H9 (cell line): ENCODE results near the gene KLHDC8A. TPM values are rescaled to one million over a fixed set of nuclear protein-coding genes. Genes with fewer than 3 reads are reported as not detected.

Experiments
- DNase-seq: peaks from one replicate; pipeline ENCODE4 v3.0.0-alpha.2; 2017
- H2AFZ ChIP-seq: one replicate; pipeline ENCODE4 v1.6.1; 2013; ENCODE audit warnings: mild to moderate bottlenecking, low read length, control low read depth, moderate library complexity
- H2AK5ac ChIP-seq: 2 replicates; pipeline ENCODE4 v1.6.1; 2013; ENCODE audit warnings: low read length, control low read depth, mixed read lengths; ENCODE audit not compliant: insufficient read length
- H2BK120ac ChIP-seq: one replicate; pipeline ENCODE4 v1.6.1; 2013; ENCODE audit warnings: low read depth, mild to moderate bottlenecking, low read length, control low read depth, inconsistent platforms; ENCODE audit not compliant: poor library complexity, severe bottlenecking
- H2BK12ac ChIP-seq: 2 replicates; pipeline ENCODE4 v1.6.1; 2013; ENCODE audit warnings: low read length, control low read depth, mixed read lengths, low read depth; ENCODE audit not compliant: insufficient read length
- H2BK15ac ChIP-seq: 2 replicates; pipeline ENCODE4 v1.6.1; 2013; ENCODE audit warnings: low read depth, low read length, control low read depth
- H2BK20ac ChIP-seq: one replicate; pipeline ENCODE4 v1.6.1; 2013; ENCODE audit warnings: low read depth, mild to moderate bottlenecking, low read length, control low read depth, inconsistent platforms; ENCODE audit not compliant: poor library complexity, severe bottlenecking
- H2BK5ac ChIP-seq: 2 replicates; pipeline ENCODE4 v1.6.1; 2013; ENCODE audit warnings: low read length, control low read depth, mixed read lengths; ENCODE audit not compliant: insufficient read length
- H3K14ac ChIP-seq: 2 replicates; pipeline ENCODE4 v1.6.1; 2013; ENCODE audit warnings: low read length, control low read depth; ENCODE audit not compliant: insufficient read depth
- H3K18ac ChIP-seq: 2 replicates; pipeline ENCODE4 v1.6.1; 2013; ENCODE audit warnings: low read depth, mild to moderate bottlenecking, mixed read lengths, low read length, control low read depth; ENCODE audit not compliant: insufficient read length
- H3K23ac ChIP-seq: 2 replicates; pipeline ENCODE4 v1.6.1; 2013; ENCODE audit warnings: low read length, control low read depth, mixed read lengths, low read depth; ENCODE audit not compliant: insufficient read length
- H3K23me2 ChIP-seq: 2 replicates; pipeline ENCODE4 v1.6.1; 2013; ENCODE audit warnings: low read depth, mild to moderate bottlenecking, mixed read lengths, low read length, control low read depth; ENCODE audit not compliant: insufficient read length, poor library complexity, severe bottlenecking
- H3K27ac ChIP-seq: 2 replicates; pipeline ENCODE4 v1.5.1; 2013; ENCODE audit warnings: low read length, control low read depth, mixed read lengths, low read depth; ENCODE audit not compliant: insufficient read length
- H3K27me3 ChIP-seq: 2 replicates; pipeline ENCODE4 v1.6.1; 2013; ENCODE audit warnings: low read length, control low read depth, inconsistent platforms; ENCODE audit not compliant: insufficient read depth
- H3K4ac ChIP-seq: 2 replicates; pipeline ENCODE4 v1.6.1; 2013; ENCODE audit warnings: low read depth, mild to moderate bottlenecking, control low read depth, inconsistent platforms, low read length, moderate library complexity
- H3K4me1 ChIP-seq: 2 replicates; pipeline ENCODE4 v1.6.1; 2013; ENCODE audit warnings: low read length, control low read depth, inconsistent platforms; ENCODE audit not compliant: insufficient read depth
- H3K4me2 ChIP-seq: 2 replicates; pipeline ENCODE4 v1.6.1; 2013; ENCODE audit warnings: low read length, control low read depth, mixed read lengths; ENCODE audit not compliant: insufficient read length, insufficient read depth
- H3K56ac ChIP-seq: 2 replicates; pipeline ENCODE4 v1.6.1; 2013; ENCODE audit warnings: low read depth, mild to moderate bottlenecking, mixed read lengths, low read length, control low read depth; ENCODE audit not compliant: insufficient read length
- H3K79me1 ChIP-seq: 2 replicates; pipeline ENCODE4 v1.6.1; 2013; ENCODE audit warnings: low read depth, mild to moderate bottlenecking, moderate library complexity, low read length, control low read depth, inconsistent platforms; ENCODE audit not compliant: insufficient read depth, poor library complexity, severe bottlenecking
- H3K79me2 ChIP-seq: 2 replicates; pipeline ENCODE4 v1.6.1; 2013; ENCODE audit warnings: low read length, control low read depth, inconsistent platforms; ENCODE audit not compliant: insufficient read depth
- H3K9ac ChIP-seq: 2 replicates; pipeline ENCODE4 v1.6.1; 2013; ENCODE audit warnings: low read length, control low read depth, mixed read lengths; ENCODE audit not compliant: insufficient read length; ENCODE audit errors: extremely low read depth
- H3K9me3 ChIP-seq: one replicate; pipeline ENCODE4 v1.6.1; 2013; ENCODE audit warnings: low read depth, low read length, inconsistent platforms; ENCODE audit not compliant: control insufficient read depth
- H3T11ph ChIP-seq: one replicate; pipeline ENCODE4 v1.6.1; 2013; ENCODE audit warnings: mild to moderate bottlenecking, low read length, control low read depth, inconsistent platforms
- H4K20me1 ChIP-seq: one replicate; pipeline ENCODE4 v1.6.1; 2013; ENCODE audit not compliant: control insufficient read depth, insufficient read length, insufficient read depth
- H4K5ac ChIP-seq: 2 replicates; pipeline ENCODE4 v1.6.1; 2013; ENCODE audit warnings: low read depth, mild to moderate bottlenecking, mixed read lengths, low read length, control low read depth; ENCODE audit not compliant: insufficient read length
- H4K8ac ChIP-seq: replicated peaks from 2 replicates; pipeline ENCODE4 v1.6.1; 2013; ENCODE audit warnings: low read length, control low read depth, mixed read lengths, low read depth; ENCODE audit not compliant: insufficient read length
- H4K91ac ChIP-seq: 2 replicates; pipeline ENCODE4 v1.6.1; 2013; ENCODE audit warnings: low read depth, mild to moderate bottlenecking, moderate library complexity, mixed read lengths, low read length, control low read depth; ENCODE audit not compliant: insufficient read length
- H3K27ac Mint-ChIP-seq, 3 experiments: 2 replicates in 2 of 3; 3 replicates in 1 of 3; pipeline ENCODE4 v1.8.0; 2020 to 2021; ENCODE audit warnings: mixed read lengths in 3 of 3, mild to moderate bottlenecking in 1 of 3, moderate library complexity in 1 of 3
- H3K27me3 Mint-ChIP-seq: 2 replicates; pipeline ENCODE4 v1.8.0; 2021; ENCODE audit warnings: low read depth, mild to moderate bottlenecking, moderate library complexity, mixed read lengths
- H3K36me3 Mint-ChIP-seq, 3 experiments: 2 replicates in 2 of 3; 3 replicates in 1 of 3; pipeline ENCODE4 v1.8.0; 2020 to 2021; ENCODE audit warnings: low read depth in 3 of 3, mixed read lengths in 3 of 3; ENCODE audit not compliant: insufficient read depth in 1 of 3
- H3K4me1 Mint-ChIP-seq, 2 experiments: 2 replicates each; pipeline ENCODE4 v1.8.0; 2020; ENCODE audit warnings: mixed read lengths in 2 of 2
- H3K4me3 Mint-ChIP-seq, 2 experiments: 2 replicates in 1 of 2; 3 replicates in 1 of 2; pipeline ENCODE4 v1.8.0; 2020 to 2021; ENCODE audit warnings: mild to moderate bottlenecking in 2 of 2, mixed read lengths in 2 of 2, moderate library complexity in 1 of 2
- H3K9me3 Mint-ChIP-seq, 2 experiments: 2 replicates in 1 of 2; 3 replicates in 1 of 2; pipeline ENCODE4 v1.8.0; 2020; ENCODE audit warnings: mild to moderate bottlenecking in 2 of 2, mixed read lengths in 2 of 2, moderate library complexity in 1 of 2
- CTCF ChIP-seq: fragments of 200-600 bp; sonication (generic); conservative IDR thresholded peaks from 3 replicates; pipeline ENCODE4 v1.8.0; 2021; ENCODE audit warnings: antibody characterized with exemption, mild to moderate bottlenecking
- WGBS: extraction: QIAGEN DNeasy Blood & Tissue Kit; methylation state at CpG from one replicate; pipeline ENCODE4 v1.1.7; 2013; ENCODE audit warnings: missing lambda C conversion rate, low lambda C conversion rate, mixed read lengths; ENCODE audit not compliant: insufficient read length; ENCODE audit errors: extremely low coverage; 5-methylcytosine and 5-hydroxymethylcytosine counted together
- total RNA-seq: library from RNA; stranded (reverse); gene quantifications from 2 replicates; pipeline ENCODE4 v1.2.1, GENCODE V29; 2021

The KLHDC8A gene
- total RNA-seq, 1 experiment from 2014 or later = 0.96 TPM

GRCh38 chr1:205377355-205377754 lies 20.6 kb upstream of the KLHDC8A start:
- Histone ChIP-seq H3T11ph (no peak overlapping the region), H3K4me1 (peaks cover 21% of the 10 kb centered on the region; the same call in 1 of the 2 replicates), H2BK20ac (no peak overlapping the region), H3K79me2 (no peaks in the 10 kb centered on the region), H2BK5ac (no peak overlapping the region), H2BK15ac (no peak overlapping the region), H3K27ac (no peak overlapping the region), H3K9me3 (no peaks in the 10 kb centered on the region), H3K56ac (no peak overlapping the region), H4K8ac (no peak overlapping the region), H4K5ac (no peak overlapping the region), H2BK12ac (no peak overlapping the region), H3K79me1 (no peaks in the 10 kb centered on the region), H3K18ac (no peak overlapping the region), H3K4me2 (no peak overlapping the region), H3K9ac (no peak overlapping the region), H3K27me3 (no peaks in the 10 kb centered on the region), H2AFZ (no peak overlapping the region), H3K14ac (no peak overlapping the region), H4K91ac (no peak overlapping the region), H4K20me1 (no peaks in the 10 kb centered on the region), H3K23ac (no peak overlapping the region), H3K23me2 (no peaks in the 10 kb centered on the region), H2AK5ac (no peak overlapping the region), H3K4ac (no peak overlapping the region), H2BK120ac (no peak overlapping the region)
- DNase-seq = no peak
- H3K9me3 Mint-ChIP-seq = no peaks in the 10 kb centered on the region
- H3K27ac Mint-ChIP-seq = no peak overlapping the region
- TF ChIP-seq CTCF = no peak
- no peaks in the 10 kb centered on the region for H3K36me3 Mint-ChIP-seq
- no peak overlapping the region for H3K4me3 Mint-ChIP-seq
- H3K27me3 Mint-ChIP-seq = peaks cover 10% of the 10 kb centered on the region
- WGBS = no CpG with 5 or more reads among the region's 3 CpGs
- peaks cover 46 to 52% of the 10 kb centered on the region in 2 experiments for H3K4me1 Mint-ChIP-seq
